Testis (tissue), 2 donors: ENCODE data around the gene FNDC5.

ENCODE experiments used
- POLR2A ChIP-seq: fragments of 450-650 bp; IDR thresholded peaks from one replicate; pipeline ENCODE4 v1.6.1; 2017; ENCODE audit warnings: antibody characterized with exemption, mild to moderate bottlenecking, moderate library complexity
- TF ChIP-seq, protein P1 (sequence below), 3 experiments: fragments of 450-650 bp in 2 of 3; fragments of 200-600 bp in 1 of 3; sonication (generic) in 1 of 3; IDR thresholded peaks; one replicate each; pipeline ENCODE4 v1.5.1; 2016 to 2019; ENCODE audit warnings: antibody characterized with exemption in 3 of 3, mild to moderate bottlenecking in 2 of 3, moderate library complexity in 1 of 3

DNA sequence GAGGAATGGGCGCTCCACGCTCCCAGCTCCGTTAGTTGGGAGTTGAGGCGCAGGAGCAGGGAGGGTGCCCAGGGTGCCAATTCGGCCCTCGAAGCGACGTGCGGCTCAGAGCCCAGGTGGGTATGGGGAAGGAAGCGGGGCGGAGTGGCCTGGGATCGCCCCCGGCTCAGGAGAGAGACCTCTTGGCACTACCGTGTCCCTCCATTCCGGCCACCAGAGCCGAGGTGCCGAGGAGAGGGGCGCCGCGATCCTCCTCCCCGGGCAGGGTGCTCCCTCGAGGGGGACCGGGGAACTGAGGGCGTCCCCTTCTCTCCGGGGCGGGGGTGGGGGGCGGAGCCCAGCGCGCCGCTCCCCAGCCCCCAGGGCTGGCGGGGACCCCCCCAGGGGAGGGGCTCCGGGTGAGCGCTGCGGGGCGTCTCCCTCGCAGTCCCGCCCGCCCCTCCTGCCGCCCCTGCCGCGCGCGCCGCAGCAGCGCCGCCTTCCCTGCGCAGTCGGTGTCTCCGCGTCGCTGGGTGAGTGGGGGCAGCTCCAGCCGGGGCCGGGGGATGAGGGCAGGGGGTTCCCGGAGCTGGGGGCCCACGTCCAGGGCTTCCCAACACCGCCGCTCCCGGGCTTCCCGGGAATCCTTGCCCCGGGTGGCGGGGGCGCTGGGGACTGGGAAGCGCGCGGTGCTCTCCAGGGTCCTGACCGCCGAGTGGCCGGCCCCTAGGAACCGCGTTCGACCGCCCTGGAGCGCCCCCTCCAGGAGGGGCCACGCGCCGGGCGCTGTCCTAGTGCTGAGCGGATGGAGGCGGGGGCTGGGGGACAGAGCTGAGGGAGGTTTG is 15.5 kb upstream of the FNDC5 start, which contains the start of gene HPCA:
- TF ChIP-seq, protein P1, sequence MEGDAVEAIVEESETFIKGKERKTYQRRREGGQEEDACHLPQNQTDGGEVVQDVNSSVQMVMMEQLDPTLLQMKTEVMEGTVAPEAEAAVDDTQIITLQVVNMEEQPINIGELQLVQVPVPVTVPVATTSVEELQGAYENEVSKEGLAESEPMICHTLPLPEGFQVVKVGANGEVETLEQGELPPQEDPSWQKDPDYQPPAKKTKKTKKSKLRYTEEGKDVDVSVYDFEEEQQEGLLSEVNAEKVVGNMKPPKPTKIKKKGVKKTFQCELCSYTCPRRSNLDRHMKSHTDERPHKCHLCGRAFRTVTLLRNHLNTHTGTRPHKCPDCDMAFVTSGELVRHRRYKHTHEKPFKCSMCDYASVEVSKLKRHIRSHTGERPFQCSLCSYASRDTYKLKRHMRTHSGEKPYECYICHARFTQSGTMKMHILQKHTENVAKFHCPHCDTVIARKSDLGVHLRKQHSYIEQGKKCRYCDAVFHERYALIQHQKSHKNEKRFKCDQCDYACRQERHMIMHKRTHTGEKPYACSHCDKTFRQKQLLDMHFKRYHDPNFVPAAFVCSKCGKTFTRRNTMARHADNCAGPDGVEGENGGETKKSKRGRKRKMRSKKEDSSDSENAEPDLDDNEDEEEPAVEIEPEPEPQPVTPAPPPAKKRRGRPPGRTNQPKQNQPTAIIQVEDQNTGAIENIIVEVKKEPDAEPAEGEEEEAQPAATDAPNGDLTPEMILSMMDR (IDR thresholded peaks at IDR 0.05), result peak; percentile 11 to 43 (median 23)
- no peak for TF ChIP-seq POLR2A
